Tibial artery (tissue), 4 donors: ENCODE measurements around the gene USP26.
A peak's percentile ranks its signal among the peaks of the same experiment; 100 is the strongest.

Experiments
- DNase-seq, 2 donors: peaks; one replicate each; pipeline ENCODE4 v3.0.0-alpha.2; 2019
- H3K27ac ChIP-seq, 2 donors: fragments of 200-600 bp; sonication (generic) in 1 of 2; 1 replicate in 1 of 2; 2 replicates in 1 of 2; pipeline ENCODE4 v1.5.1; 2018 to 2019; ENCODE audit warnings: mild to moderate bottlenecking in 1 of 2
- H3K27me3 ChIP-seq, 2 donors: fragments of 200-600 bp; sonication (generic) in 1 of 2; one replicate each; pipeline versions ENCODE4 v1.5.1 to v1.6.0; 2016 to 2019
- H3K36me3 ChIP-seq, 3 donors: fragments of 200-600 bp; sonication (generic) in 2 of 3; one replicate each; pipeline ENCODE4 v1.5.1; 2016 to 2019; ENCODE audit warnings: mild to moderate bottlenecking in 2 of 3
- H3K4me1 ChIP-seq, 4 donors: fragments of 200-600 bp; sonication (generic) in 2 of 4; 1 replicate in 3 of 4; 2 replicates in 1 of 4; pipeline ENCODE4 v1.5.1; 2016 to 2019
- H3K4me3 ChIP-seq, 2 donors: fragments of 200-600 bp; sonication (generic) in 1 of 2; 1 replicate in 1 of 2; 2 replicates in 1 of 2; pipeline ENCODE4 v1.5.1; 2018 to 2019; ENCODE audit warnings: mild to moderate bottlenecking in 2 of 2
- H3K9me3 ChIP-seq, 3 donors: fragments of 200-600 bp; sonication (generic) in 1 of 3; one replicate each; pipeline ENCODE4 v1.5.1; 2016 to 2019
- CTCF ChIP-seq, 2 experiments: fragments of 200-600 bp in 1 of 2; fragments of 450-650 bp in 1 of 2; IDR thresholded peaks; one replicate each; pipeline ENCODE4 v1.5.1; 2017 to 2019; ENCODE audit warnings: antibody characterized with exemption in 2 of 2, mild to moderate bottlenecking in 1 of 2, moderate library complexity in 1 of 2
- intact Hi-C: fragments of 100-400 bp; cut with DNase I; formaldehyde crosslinking; loops from one replicate; pipeline ENCODE4 v1.15.0; 2023; ENCODE audit warnings: low total_unique reads

The USP26 gene

GRCh38 chrX:133007458-133007857, 89.5 kb downstream of the USP26 start:
- TF ChIP-seq CTCF (IDR thresholded peaks at IDR 0.05) = no peak
- no peak for DNase-seq
- Histone ChIP-seq H3K4me1 (no peaks in the 10 kb centered on the region), H3K36me3 (no peaks in the 10 kb centered on the region), H3K4me3 (no peak overlapping the region), H3K9me3 (no peaks in the 10 kb centered on the region), H3K27ac (no peak overlapping the region), H3K27me3 (no peaks in the 10 kb centered on the region)
- intact Hi-C loops = no loop called here

- intact Hi-C loops = no loop called here
- TF ChIP-seq CTCF (IDR thresholded peaks at IDR 0.05) = no peak
- no peaks in the 10 kb centered on the region for H3K27me3 ChIP-seq
- no peak overlapping the region for H3K4me3 ChIP-seq
- no peak overlapping the region for H3K27ac ChIP-seq
- no peak for DNase-seq
- no peaks in the 10 kb centered on the region for H3K9me3 ChIP-seq
- no peaks in the 10 kb centered on the region for H3K4me1 ChIP-seq
- H3K36me3 ChIP-seq = no peaks in the 10 kb centered on the region
Observed at GRCh38 chrX:133005616-133006015, 91.3 kb downstream of the USP26 start.

- no peaks in the 10 kb centered on the region for H3K9me3 ChIP-seq
- H3K36me3 ChIP-seq = no peaks in the 10 kb centered on the region
- no peak for DNase-seq
- intact Hi-C loops = no loop called here
- no peak overlapping the region for H3K4me3 ChIP-seq
- TF ChIP-seq CTCF (IDR thresholded peaks at IDR 0.05) = peak; percentile 44 to 48
- H3K4me1 ChIP-seq = no peaks in the 10 kb centered on the region
- H3K27me3 ChIP-seq = no peaks in the 10 kb centered on the region
- no peak overlapping the region for H3K27ac ChIP-seq
Observed at GRCh38 chrX:133005042-133005441, 91.9 kb downstream of the USP26 start.

- Histone ChIP-seq H3K27me3 (no peaks in the 10 kb centered on the region), H3K9me3 (no peaks in the 10 kb centered on the region), H3K4me3 (no peak overlapping the region), H3K4me1 (no peaks in the 10 kb centered on the region), H3K36me3 (no peaks in the 10 kb centered on the region), H3K27ac (no peak overlapping the region)
- no peak for TF ChIP-seq CTCF (IDR thresholded peaks at IDR 0.05)
- intact Hi-C loops = no loop called here
- DNase-seq = no peak
Observed at GRCh38 chrX:132999209-132999608, 97.7 kb downstream of the USP26 start.

GRCh38 chrX:132990835-132991234, 106.1 kb downstream of the USP26 start:
- Histone ChIP-seq H3K36me3 (no peaks in the 10 kb centered on the region), H3K4me1 (no peaks in the 10 kb centered on the region), H3K27me3 (no peaks in the 10 kb centered on the region), H3K4me3 (no peak overlapping the region), H3K27ac (no peak overlapping the region), H3K9me3 (no peaks in the 10 kb centered on the region)
- TF ChIP-seq CTCF (IDR thresholded peaks at IDR 0.05) = no peak
- intact Hi-C loops = no loop called here
- DNase-seq = no peak

GRCh38 chrX:132986556-132986955, 110.4 kb downstream of the USP26 start:
- TF ChIP-seq CTCF (IDR thresholded peaks at IDR 0.05) = no peak
- Histone ChIP-seq H3K4me3 (no peak overlapping the region), H3K27me3 (no peaks in the 10 kb centered on the region), H3K9me3 (no peaks in the 10 kb centered on the region), H3K27ac (no peak overlapping the region), H3K4me1 (no peaks in the 10 kb centered on the region), H3K36me3 (no peaks in the 10 kb centered on the region)
- intact Hi-C loops = no loop called here
- no peak for DNase-seq
